Right lobe of liver (tissue), 6 donors: ENCODE measurements around the gene LDLRAD4. TPM values are rescaled to one million over a fixed set of nuclear protein-coding genes. Genes with fewer than 3 reads are reported as not detected.

Source experiments
- ATAC-seq, 4 donors: fragments of 200-7000 bp; cut with Tn5 transposase; one replicate each; pipeline ENCODE4 v1.9.1; 2020; ENCODE audit warnings: mild to moderate bottlenecking in 4 of 4, moderate library complexity in 4 of 4
- DNase-seq, 3 donors: peaks; one replicate each; pipeline ENCODE4 v3.0.0-alpha.2; 2020
- H3K27ac ChIP-seq, 3 donors: fragments of 200-600 bp; one replicate each; pipeline ENCODE4 v1.8.0; 2022
- H3K27me3 ChIP-seq, 2 donors: fragments of 200-600 bp; one replicate each; pipeline ENCODE4 v1.8.0; 2022
- H3K36me3 ChIP-seq, 4 donors: fragments of 200-600 bp; sonication (generic) in 1 of 4; one replicate each; pipeline versions ENCODE4 v1.5.1 to v1.8.0; 2017 to 2022; ENCODE audit warnings: control low read depth in 1 of 4
- H3K4me1 ChIP-seq, 4 donors: fragments of 200-600 bp; sonication (generic) in 1 of 4; one replicate each; pipeline versions ENCODE4 v1.5.1 to v1.8.0; 2017 to 2022; ENCODE audit warnings: control low read depth in 1 of 4
- H3K4me3 ChIP-seq, 3 donors: fragments of 200-600 bp; one replicate each; pipeline ENCODE4 v1.8.0; 2022
- H3K9me3 ChIP-seq, 4 donors: fragments of 200-600 bp; sonication (generic) in 1 of 4; one replicate each; pipeline versions ENCODE4 v1.5.1 to v1.8.0; 2017 to 2022; ENCODE audit warnings: control low read depth in 1 of 4
- CTCF ChIP-seq, 4 donors: fragments of 200-600 bp in 3 of 4; fragments of 450-650 bp in 1 of 4; IDR thresholded peaks; one replicate each; pipeline versions ENCODE4 v1.5.1 to v1.8.0; 2016 to 2022; ENCODE audit warnings: antibody characterized with exemption in 4 of 4, mild to moderate bottlenecking in 2 of 4
- POLR2A ChIP-seq: fragments of 450-650 bp; IDR thresholded peaks from one replicate; pipeline ENCODE4 v1.6.1; 2017; ENCODE audit warnings: antibody characterized with exemption, mild to moderate bottlenecking
- WGBS: methylation state at CpG from one replicate; pipeline ENCODE4 v1.1.6; 2018; ENCODE audit warnings: low coverage, low lambda C conversion rate; ENCODE audit not compliant: insufficient coverage; ENCODE audit errors: missing lambda C conversion rate; 5-methylcytosine and 5-hydroxymethylcytosine counted together
- intact Hi-C, 2 donors: fragments of 100-400 bp; cut with DNase I; formaldehyde crosslinking; loops; one replicate each; pipeline versions ENCODE4 v1.11.2 to v1.14.1; 2022
- total RNA-seq, 6 experiments: library from RNA; depleted of rRNA in 2 of 6; stranded (reverse); fragments of >200 nt in 2 of 6; fragmentation: NEBNext Ultra II Directional in 3 of 6; extraction: Animal tissue kit (Norgen Biotek cat#: 25700) in 3 of 6; gene quantifications; one replicate each; pipeline versions ENCODE4 v1.1.0 to v1.2.4, GENCODE V29; 2016 to 2023
- donor health status: DM: no; HTN: yes; CAD: no.
- donor health status: DM: no; HTN: no; CAD: no.
- donor health status: DM: no; HTN: no; CAD: no.
- donor health status: DM: no; HTN: yes; CAD: no.
- donor health status: DM: no; HTN: yes; CAD: no.

The LDLRAD4 gene
- total RNA-seq, 6 experiments from 2014 or later, result 10.6 to 66.4 (median 18.7) TPM

GRCh38 chr18:13237641-13238040 is 19.1 kb downstream of the LDLRAD4 start:
- Histone ChIP-seq H3K27ac (no peak overlapping the region), H3K4me3 (no peak overlapping the region), H3K4me1 (peaks cover 0 to 9% (median 0%) of the 10 kb centered on the region in 4 donors), H3K27me3 (no peaks in the 10 kb centered on the region), H3K9me3 (no peaks in the 10 kb centered on the region), H3K36me3 (no peaks in the 10 kb centered on the region)
- intact Hi-C loops, result no loop called here
- 71% methylated on average over 1 of the region's 3 CpGs for WGBS
- TF ChIP-seq POLR2A (no peak), CTCF (IDR thresholded peaks at IDR 0.05) (no peak)
- DNase-seq (no peak), ATAC-seq (no peak)

- 81% methylated on average over 6 of the region's 13 CpGs for WGBS
- Histone ChIP-seq H3K27me3 (no peaks in the 10 kb centered on the region), H3K27ac (no peak overlapping the region), H3K9me3 (no peaks in the 10 kb centered on the region), H3K36me3 (no peaks in the 10 kb centered on the region), H3K4me3 (no peak overlapping the region), H3K4me1 (peaks cover 0 to 9% (median 0%) of the 10 kb centered on the region in 4 donors)
- DNase-seq, result peak in 2 of 3 donors; percentile 44 to 55
- ATAC-seq, result peak in 3 of 4 donors; percentile 52 to 74 (median 63)
- intact Hi-C loops, result no loop called here
- TF ChIP-seq POLR2A (no peak), CTCF (IDR thresholded peaks at IDR 0.05) (no peak)
Observed at GRCh38 chr18:13239171-13239956, 20.8 kb downstream of the LDLRAD4 start.

- Histone ChIP-seq H3K36me3 (no peaks in the 10 kb centered on the region), H3K27ac (no peak overlapping the region), H3K9me3 (no peaks in the 10 kb centered on the region), H3K27me3 (no peaks in the 10 kb centered on the region), H3K4me3 (no peak overlapping the region), H3K4me1 (peaks cover 0 to 9% (median 0%) of the 10 kb centered on the region in 4 donors)
- no peak for ATAC-seq
- intact Hi-C loops, result no loop called here
- WGBS, result 88% methylated on average over 5 of the region's 15 CpGs
- DNase-seq, result peak in 2 of 3 donors; percentile 28 to 34
- TF ChIP-seq POLR2A (no peak), CTCF (IDR thresholded peaks at IDR 0.05) (no peak)
Observed at GRCh38 chr18:13240060-13240725, 21.6 kb downstream of the LDLRAD4 start.

- ATAC-seq, result no peak
- Histone ChIP-seq H3K36me3 (no peaks in the 10 kb centered on the region), H3K27ac (no peak overlapping the region), H3K9me3 (no peaks in the 10 kb centered on the region), H3K4me3 (no peak overlapping the region), H3K27me3 (no peaks in the 10 kb centered on the region), H3K4me1 (peaks cover 0 to 13% (median 2%) of the 10 kb centered on the region in 4 donors)
- peak in 2 of 3 donors; percentile 26 to 33 for DNase-seq
- WGBS, result 94% methylated on average over 12 of the region's 31 CpGs
- intact Hi-C loops, result no loop called here
- TF ChIP-seq CTCF (IDR thresholded peaks at IDR 0.05) (no peak), POLR2A (no peak)
Observed at GRCh38 chr18:13241083-13241892, 22.7 kb downstream of the LDLRAD4 start.
